HG03565 (cell line): ENCODE data around the gene SERAC1.
"Not testable (repeated sequence)": the region's sequence is repeated elsewhere in the genome, so short reads cannot be mapped to it uniquely, and the experiment has no call there.

Experiments
- ATAC-seq: cut with Tn5 transposase; IDR thresholded peaks from one replicate; pipeline ENCODE4 v1.9.1; 2021; ENCODE audit warnings: mild to moderate bottlenecking, moderate library complexity; ENCODE audit not compliant: unreplicated experiment

Gene SERAC1

DNA sequence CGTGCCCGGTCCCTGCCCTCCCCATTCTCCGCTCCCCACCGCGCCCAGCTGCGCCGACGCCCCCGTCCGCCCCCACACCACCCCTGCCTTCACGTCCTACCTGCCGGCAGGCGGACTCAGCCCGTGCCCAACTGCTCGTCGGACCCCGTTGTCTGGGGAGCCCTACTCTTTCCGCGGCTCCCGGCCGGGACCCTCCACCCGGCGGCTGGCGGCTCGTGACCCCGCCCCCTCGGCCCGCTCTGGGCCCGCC, at the start of gene SERAC1:
Gene SERAC1, minus strand, starts transcription at position 223 of the 250 bp plus-strand sequence. CDS start 9,899 bp downstream, outside the sequence.
- no peak for ATAC-seq

DNA sequence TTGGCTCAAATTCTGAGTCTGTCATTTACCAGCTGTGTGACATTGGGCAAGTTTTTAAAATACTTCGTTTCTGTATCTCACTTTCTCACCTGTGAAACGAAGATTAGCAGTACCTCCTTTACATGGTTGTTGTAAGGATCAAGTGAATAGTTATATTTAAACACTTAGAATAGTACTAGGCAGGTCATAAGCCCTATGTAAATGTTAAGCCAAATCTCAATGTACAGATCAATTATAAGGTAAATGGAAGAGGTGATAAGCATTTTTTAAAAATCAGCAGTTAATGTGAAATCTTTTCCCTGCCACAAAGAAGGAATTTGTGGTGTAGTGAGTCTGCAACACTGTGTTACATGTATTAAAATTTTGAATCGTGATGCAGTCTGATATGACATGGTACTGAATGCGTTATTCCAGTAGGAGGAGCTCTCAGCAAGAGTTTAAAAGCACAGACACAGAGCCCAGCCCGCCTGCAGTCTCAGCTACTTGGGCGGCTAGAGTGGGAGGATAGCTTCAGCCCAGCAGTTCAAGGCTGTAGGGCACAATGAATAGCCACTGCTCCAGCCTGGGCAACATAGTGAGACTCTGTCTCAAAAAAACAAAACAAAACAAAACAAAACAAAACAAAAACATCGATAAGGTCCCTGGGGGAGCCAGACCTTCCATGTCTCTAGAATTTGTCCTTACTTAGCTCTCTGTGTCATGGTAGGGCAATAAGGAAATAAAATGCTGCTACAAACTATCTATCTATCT, 46.0 kb upstream of the SERAC1 start:
- ATAC-seq = peak; percentile 88

DNA sequence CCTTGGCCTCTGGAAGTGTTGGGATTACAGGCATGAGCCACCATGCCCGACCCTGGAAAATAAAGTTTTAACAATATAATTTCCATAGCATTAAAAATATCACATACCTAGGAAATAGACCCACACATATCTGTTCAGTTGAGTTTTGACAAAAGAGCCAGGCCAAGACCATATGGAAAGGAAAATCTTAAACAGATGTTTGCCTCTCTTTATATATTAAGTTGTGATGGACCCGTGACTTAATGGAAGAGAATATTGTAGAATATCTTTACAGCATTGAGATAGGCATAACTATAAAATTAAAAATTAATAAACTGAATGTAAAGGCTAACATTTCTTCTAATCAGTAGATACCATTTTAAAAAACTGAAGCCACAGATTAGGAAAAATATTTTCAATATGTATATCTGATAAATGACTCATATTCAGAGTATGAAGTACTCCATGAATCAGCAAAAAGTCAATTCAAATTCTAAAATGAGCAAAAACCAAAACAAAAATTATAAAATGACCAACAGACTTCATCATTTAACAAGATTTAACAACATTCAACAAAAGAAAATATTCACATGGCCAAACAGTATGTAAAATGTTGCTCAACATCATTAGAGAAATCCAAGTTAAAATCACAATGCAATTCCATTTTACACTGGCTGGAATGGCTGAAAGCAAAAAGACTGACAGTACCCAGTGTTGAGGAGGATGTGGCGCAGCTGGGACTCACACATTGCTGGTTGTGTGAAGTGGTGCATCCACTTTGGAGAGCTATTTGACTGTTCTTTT, 43.4 kb upstream of the SERAC1 start:
- no peak for ATAC-seq

DNA sequence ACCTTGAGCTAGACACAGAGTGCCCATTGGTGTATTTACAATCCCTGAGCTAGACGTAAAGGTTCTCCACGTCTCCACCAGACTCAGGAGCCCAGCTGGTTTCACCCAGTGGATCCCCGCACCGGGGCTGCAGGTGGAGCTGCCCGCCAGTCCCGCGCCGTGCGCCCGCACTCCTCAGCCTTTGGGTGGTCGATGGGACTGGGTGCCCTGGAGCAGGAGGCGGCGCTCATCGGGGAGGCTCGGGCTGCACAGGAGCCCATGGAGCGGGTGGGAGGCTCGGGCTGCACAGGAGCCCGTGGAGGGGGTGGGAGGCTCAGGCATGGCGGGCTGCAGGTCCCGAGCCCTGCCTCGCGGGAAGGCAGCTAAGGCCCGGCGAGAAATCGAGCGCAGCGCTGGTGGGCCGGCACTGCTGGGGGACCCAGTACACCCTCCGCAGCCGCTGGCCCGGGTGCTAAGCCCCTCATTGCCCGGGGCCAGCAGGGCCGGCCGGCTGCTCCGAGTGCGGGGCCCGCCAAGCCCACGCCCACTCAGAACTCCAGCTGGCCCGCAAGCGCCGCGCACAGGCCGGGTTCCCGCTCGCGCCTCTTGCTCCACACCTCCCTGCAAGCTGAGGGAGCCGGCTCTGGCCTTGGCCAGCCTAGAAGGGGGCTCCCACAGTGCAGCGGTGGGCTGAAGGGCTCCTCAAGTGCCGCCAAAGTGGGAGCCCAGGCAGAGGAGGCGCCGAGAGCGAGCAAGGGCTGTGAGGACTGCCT, 41.7 kb upstream of the SERAC1 start:
- ATAC-seq = not testable (repeated sequence)

DNA sequence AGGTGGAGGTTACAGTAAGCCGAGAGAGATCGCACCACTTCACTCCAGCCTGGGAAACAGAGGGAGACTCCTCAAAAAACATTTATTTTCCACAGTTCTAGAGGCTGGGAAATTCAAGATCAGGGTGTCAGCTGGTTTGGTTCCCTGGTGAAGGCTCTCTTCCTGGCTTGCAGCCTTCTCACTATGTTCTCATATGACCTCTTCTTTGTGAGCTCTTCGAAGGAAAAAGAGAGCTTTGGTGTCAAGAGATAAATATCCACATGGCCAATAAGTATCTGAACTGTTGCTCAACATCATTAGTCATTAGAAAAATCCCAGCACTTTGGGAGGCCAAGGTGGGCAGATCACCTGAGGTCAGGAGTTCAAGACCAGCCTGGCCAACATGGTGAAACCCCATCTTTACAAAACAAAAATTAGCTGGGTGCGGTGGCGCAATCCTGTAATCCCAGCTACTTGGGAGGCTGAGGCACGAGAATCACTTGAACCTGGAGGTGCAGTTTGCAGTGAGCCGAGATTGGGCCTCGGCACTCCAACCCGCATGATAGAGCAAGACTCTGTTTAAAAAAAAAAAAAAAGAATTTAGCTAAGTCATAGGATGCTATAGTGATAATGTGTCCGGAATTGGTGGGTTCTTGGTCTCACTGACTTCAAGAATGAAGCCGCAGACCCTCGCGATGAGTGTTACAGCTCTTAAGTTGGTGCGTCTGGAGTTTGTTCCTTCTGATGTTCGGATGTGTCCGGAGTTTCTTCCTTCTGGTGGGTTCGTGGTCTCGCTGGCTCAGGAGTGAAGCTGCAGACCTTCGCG, 40.4 kb upstream of the SERAC1 start:
- ATAC-seq = not testable (repeated sequence)

DNA sequence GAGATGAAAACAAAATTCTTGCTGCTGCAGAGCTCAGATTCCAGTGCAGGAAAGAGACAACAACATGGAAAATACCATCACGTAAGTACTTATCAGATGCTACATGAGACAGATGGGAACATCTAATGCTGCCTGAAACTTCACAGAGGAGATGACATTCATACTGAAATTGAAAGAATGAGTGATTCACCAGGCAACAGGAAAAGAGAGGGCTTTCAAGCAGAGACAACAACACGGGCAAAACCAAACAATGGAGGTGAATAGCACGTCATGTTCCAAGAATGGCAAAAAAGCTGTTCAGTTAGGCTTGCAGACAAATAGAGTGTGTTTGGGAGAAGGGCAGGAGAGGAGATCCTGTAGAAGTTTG, 39.3 kb upstream of the SERAC1 start:
- ATAC-seq = peak; percentile 91

DNA sequence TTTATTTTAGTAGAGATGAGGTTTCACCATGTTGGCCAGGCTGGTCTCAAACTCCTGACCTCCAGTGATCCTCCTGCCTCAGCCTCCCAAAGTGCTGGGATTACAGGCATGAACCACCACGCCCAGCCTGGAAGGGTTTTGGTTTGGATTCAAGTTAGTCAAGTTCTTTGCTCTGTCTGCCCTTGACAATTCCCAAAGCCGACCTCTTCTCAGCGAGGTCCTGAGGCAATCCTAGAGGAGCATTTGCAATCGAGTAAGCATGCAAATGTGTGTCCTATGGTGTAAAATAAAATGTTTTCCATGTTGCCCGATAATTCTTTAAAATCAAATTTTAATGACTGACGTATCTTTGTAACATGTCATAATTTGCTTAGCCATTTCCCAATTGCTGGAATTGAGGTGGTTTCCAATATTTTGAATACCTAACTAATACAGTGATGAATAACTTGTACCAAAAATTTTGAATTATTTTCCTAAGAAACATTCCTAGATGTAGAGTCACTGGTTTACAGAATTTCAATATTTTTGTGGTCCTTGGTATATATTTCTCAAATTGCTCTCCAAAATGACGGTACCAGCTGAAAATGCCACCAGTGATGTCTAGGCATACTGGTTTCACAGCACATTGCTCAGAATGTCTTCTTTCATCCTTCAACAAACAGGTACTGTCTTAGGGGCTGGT, 38.8 kb upstream of the SERAC1 start:
- no peak for ATAC-seq

DNA sequence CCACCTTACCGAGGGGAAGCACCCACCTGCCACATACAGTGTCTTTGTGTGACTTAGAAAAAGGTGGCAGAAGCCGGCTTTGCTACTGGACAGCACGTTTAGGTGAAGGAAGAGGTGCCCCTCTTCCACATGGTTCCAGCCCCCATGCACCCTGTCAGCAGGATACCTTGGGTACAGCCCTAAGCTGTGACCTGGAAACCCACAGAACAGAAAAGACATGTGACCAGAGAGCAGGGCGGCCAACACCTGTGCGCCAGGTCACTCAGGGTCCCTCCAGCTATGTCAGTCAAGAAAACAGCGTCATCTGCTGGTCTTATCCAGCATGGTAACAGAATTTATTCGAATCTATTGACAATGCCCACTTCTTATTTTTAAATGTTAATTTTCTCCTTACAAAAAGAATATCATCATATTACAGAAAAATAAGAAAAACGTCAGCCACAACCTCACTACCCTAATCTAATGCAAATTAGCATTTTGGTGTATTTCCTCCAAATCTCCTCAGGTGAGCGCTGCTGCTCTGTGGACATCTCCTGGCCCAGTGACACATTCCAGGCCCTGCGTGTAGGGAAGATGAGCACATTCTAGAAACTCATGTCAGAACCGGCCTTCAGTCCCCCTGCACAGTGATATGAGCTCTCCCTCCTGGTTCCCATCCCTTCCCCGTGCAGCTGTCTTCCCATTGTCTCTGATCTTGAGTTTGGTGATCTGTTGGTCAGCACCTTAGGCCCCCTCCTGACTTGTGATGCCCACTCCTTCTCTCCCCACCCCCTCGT, 37.3 kb upstream of the SERAC1 start:
- no peak for ATAC-seq

DNA sequence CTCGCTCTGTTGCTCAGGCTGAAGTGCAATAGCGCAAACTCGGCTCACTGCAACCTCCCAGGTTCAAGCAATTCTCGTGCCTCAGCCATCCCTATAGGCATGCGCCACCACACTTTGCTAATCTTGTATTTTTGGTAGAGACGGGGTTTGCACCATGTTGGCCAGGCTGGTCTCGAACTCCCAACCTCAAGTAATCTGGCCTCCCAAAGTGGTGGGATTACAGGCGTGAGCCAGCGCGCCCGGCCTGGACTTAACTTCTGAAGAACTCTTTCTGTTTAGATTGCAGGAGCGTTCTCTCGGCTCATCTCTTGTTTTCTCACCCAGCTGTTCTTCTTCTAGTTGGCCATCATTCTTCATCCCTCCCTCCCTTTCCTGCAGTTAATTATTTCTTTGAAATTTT, 30.4 kb upstream of the SERAC1 start:
- ATAC-seq = no peak

DNA sequence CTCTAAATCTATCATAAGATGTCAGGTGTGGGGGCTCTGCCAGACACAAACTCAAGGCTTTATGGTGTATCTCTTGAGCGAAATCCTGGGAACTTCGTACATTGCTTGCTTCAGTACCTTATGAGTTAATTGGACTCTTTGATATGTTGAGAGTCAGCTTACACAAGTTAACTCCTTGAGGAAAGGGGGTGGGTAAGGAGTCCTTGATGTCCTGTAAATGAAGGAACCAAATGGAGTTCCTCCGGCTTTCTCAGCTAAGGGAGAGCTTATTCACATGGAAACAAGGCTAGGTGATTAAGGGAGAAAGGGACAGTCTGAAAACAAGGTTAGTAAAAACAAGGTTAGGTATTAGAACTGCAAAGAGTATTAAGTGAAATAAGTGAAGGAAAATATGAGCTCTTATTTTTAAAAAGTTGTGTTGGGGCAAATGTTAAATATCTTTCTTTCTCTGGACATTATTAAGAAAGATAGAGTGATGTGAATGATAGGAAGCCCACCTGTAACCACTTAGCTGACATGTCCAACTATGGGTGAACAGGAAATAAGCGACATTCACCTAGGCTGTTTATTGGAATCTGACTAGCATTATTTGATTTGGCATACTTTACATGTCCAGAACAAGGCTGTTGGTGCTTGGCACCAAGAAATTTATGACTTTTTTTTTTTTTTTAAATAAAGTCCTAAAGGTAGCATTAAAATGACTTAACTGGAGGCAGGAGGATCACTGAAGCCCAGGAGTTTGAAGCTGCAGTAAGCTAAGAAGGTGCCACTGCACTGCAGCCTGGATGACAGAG, 26.6 kb upstream of the SERAC1 start:
- ATAC-seq = no peak

DNA sequence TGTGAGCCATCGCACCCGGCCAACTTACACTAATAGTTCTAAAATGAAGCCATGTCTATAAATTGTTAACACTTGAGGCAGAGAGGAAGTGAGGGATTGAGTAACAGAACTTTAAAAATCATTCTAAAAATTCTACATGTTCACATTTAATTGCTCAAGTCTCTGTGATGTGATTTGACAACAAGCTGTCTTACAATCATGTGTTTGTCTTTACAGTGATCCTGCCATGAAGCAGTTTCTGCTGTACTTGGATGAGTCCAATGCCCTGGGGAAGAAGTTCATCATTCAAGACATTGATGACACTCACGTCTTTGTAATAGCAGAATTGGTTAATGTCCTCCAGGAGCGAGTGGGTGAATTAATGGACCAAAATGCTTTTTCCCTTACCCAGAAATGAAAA, 23.7 kb upstream of the SERAC1 start:
- ATAC-seq = no peak

DNA sequence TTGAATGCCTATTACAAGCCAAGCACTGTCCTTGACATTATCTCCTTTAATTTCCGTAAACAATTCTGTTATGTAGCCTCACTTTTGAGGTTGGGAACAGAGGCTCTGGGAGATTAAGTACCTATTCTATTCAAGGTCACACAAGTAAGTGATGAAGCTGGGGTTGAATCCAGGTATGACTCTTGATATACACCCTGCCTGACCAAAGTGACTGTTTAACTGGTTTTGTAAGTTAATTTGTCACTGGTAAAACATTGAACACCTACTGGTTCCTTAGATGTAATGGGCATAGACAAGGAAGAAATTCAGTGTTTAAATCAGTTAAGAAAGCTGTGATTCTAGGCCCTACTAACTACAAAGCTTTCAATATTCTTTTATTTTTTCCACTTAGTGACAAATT, 23.0 kb upstream of the SERAC1 start:
- ATAC-seq = no peak

DNA sequence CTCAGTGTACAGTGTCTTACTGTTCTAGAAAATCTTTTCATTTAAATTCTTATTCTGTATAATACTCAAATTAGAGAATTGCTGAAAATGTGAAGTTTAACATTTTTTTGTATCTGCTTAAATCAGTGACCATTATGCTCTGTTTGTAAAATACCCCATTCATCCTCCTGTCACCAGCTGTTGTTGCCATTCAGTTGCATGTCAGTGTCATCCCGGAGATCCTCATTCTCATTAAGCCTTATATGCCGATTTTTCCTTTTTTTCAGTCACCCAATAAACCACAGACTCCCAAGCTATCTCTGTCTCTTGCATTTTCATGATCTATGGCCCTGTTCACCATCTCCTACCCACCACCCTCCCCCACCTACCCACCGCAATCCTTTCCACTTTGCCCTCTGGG, 20.5 kb upstream of the SERAC1 start:
- ATAC-seq = no peak

DNA sequence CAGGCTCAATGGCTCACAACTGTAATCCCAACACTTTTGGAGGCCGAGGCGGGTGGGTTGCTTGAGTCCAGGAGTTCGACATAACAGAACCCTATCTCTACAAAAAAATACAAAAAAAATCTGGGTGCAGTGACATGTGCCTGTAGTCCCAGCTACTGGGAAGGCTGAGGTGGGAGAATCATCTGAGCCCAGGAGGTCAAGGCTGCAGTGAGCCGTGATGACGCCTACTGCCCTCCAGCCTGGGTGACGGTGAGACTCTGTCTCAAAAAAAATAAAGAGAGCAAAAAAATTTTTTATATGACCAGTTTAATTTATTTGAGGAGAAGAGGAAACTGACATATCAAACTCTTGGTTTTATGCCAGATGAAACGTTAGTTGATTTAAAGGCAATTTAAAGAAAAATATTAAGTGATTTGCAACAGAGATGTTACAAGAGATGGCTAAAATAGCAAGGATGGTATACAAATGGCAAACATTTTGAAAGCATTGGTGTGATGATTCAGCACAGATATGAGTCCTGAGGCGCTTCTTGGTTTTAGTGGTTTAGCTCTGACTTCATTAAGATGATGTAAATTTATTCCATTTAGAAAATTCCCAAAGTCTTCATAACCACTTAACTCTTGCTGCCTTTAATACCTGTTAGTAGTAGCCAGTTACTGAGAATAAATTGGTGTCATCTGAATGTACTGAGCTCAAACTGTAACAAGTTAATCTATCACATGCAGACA, 17.8 kb upstream of the SERAC1 start:
- no peak for ATAC-seq

DNA sequence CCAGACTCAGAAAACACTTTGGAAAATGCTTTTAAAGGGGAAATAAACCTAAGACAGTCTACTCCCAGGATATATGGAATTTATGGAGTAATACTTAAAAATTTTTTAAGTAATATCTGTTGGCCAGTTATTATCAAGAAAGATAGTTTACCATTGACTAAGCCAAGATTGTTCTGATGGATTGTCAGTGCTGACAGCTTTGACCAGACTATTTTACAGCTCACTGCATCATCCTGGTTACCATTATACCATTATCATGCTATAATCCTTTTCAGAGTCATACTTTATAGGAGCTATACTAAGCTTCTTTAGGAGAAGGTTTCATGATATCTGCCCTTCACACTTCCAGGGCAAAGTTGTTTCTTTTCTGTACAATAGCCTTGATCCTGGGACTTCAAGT, 16.5 kb upstream of the SERAC1 start:
- no peak for ATAC-seq

DNA sequence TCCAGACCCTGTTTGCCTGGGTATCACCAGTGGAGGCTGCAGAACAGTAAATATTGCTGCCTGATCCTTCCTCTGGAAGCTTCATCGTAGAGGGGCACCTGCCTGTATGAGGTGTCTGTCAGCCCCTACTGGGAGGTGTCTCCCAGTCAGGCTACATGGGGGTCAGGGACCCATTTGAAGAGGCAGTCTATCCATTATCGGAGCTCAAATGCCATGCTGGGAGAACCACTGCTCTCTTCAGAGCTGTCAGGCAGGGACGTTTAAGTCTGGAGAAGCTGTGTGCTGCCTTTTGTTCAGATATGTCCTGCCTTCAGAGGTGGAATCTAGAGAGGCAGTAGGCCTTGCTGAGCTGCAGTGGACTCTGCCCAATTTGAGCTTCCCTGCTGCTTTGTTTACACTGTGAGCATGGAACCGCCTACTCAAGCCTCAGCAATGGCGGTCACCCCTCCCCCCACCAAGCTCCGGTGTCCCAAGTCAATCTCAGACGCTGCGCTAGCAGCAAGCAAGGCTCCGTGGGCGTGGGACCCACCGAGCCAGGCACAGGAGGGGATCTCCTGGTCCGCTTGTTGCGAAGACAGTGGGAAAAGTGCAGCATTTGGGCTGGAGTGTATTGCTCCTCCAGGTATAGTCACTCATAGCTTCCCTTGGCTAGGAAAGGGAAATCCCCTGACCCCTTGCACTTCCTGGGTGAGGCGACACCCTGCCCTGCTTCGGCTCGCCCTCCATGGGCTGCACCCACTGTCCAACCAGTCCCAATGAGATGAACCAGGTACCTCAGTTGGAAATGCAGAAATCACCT, 15.3 kb upstream of the SERAC1 start:
- ATAC-seq = not testable (repeated sequence)

DNA sequence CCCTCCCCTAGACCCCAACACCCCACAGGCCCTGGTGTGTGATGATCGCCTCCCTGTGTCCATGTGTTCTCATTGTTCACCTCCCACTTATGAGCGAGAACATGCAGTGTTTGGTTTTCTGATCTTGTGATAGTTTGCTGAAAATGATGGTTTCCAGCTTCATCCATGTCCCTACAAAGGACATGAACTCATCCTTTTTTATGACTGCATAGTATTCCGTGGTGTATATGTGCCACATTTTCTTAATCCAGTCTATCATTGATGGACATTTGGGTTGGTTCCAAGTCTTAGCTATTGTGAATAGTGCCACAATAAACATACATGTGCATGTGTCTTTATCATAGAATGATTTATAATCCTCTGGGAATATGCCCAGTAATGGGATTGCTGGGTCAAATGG, 9.7 kb upstream of the SERAC1 start:
- ATAC-seq = not testable (repeated sequence)

DNA sequence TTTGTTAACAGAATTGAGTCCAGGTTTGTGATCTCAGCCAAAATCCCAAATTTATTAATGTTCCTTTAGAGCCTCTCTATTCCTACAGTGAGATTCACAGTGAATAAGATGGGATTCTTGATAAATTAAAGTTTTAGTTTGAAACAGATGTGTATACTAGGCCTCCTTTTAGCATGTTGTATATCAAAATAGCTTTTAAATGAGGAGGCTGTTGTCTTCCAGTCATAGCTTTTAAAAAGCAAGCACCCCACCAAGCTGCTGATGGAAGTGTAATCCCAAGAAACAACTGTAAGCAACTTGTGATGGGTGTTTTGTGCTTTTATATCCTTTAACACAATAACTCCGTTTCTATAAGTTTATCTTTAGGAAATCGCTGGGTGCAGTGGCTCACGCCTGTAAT, 7.0 kb upstream of the SERAC1 start:
- ATAC-seq = no peak
